ENCODE data around the gene PLCH2.
"Not testable (repeated sequence)": the region's sequence is repeated elsewhere in the genome, so short reads cannot be mapped to it uniquely, and the experiment has no call there.

Gene PLCH2

GRCh38 chr1:2455757-2456156 is 20.3 kb upstream of the PLCH2 start:
- H3K27me3 ChIP-seq (ENCODE audit: insufficient read depth, low read length, poor library complexity, severe bottlenecking) = no peaks in the 10 kb centered on the region
- no peaks in the 10 kb centered on the region for H3K9me2 ChIP-seq (replicated peaks; ENCODE audit: low read depth, low read length)
- H3K9ac ChIP-seq (ENCODE audit: low read depth, low read length, poor library complexity, severe bottlenecking) = no peak overlapping the region
- H3K4me2 ChIP-seq (ENCODE audit: low read depth, low read length, poor library complexity, severe bottlenecking) = no peak overlapping the region
- no peaks in the 10 kb centered on the region for H4K20me1 ChIP-seq (ENCODE audit: insufficient read depth, low read length, poor library complexity, severe bottlenecking)
- no peak for TF ChIP-seq EZH2phosphoT487 (IDR thresholded peaks at IDR 0.05; ENCODE audit: borderline replicate concordance)
- TF ChIP-seq CTCF (conservative IDR thresholded peaks at IDR 0.05; ENCODE audit: low read length) = no peak
- H3K4me3 ChIP-seq (ENCODE audit: low read length, poor library complexity, severe bottlenecking) = no peak overlapping the region
- no peaks in the 10 kb centered on the region for H3F3A ChIP-seq (ENCODE audit: low read depth)
- H3K9me3 ChIP-seq (ENCODE audit: insufficient read depth, low read depth, low read length) = no peaks in the 10 kb centered on the region
- H2AFZ ChIP-seq (ENCODE audit: low read length) = no peak overlapping the region
- no peaks in the 10 kb centered on the region for H3K79me2 ChIP-seq (ENCODE audit: insufficient read depth, low read length)
- H3K36me3 ChIP-seq (ENCODE audit: insufficient read depth, low read length) = no peaks in the 10 kb centered on the region
- no peaks in the 10 kb centered on the region for H3K4me1 ChIP-seq (ENCODE audit: insufficient read depth, low read length, poor library complexity, severe bottlenecking)

DNA sequence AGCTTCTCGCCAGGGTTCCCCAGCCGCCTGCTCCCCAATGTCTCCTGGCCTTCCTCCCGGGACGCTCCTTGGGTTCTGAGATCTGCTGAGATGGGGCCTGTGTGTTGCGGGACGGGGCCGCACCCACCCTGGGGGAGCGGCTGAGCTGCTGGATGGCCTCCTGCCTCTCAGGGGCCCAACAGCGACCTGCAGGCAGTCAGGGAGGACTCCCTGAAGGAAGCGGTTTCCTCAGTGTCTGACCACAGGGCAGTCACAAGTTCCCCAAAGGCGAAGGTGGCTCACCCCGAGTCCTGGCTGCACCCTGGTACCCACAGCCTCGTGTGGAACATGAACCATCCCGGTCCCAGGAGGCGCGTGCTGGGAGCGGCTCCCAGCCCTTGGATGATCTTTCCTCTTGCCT is 18.6 kb upstream of the PLCH2 start:
- H3K79me2 ChIP-seq (ENCODE audit: insufficient read depth, low read length) = no peaks in the 10 kb centered on the region
- no peaks in the 10 kb centered on the region for H3K9me2 ChIP-seq (replicated peaks; ENCODE audit: low read depth, low read length)
- H3K4me3 ChIP-seq (ENCODE audit: low read length, poor library complexity, severe bottlenecking) = no peak overlapping the region
- no peaks in the 10 kb centered on the region for H4K20me1 ChIP-seq (ENCODE audit: insufficient read depth, low read length, poor library complexity, severe bottlenecking)
- no peaks in the 10 kb centered on the region for H3K27me3 ChIP-seq (ENCODE audit: insufficient read depth, low read length, poor library complexity, severe bottlenecking)
- H3F3A ChIP-seq (ENCODE audit: low read depth) = no peaks in the 10 kb centered on the region
- no peaks in the 10 kb centered on the region for H3K36me3 ChIP-seq (ENCODE audit: insufficient read depth, low read length)
- H3K4me1 ChIP-seq (ENCODE audit: insufficient read depth, low read length, poor library complexity, severe bottlenecking) = no peaks in the 10 kb centered on the region
- no peaks in the 10 kb centered on the region for H3K9me3 ChIP-seq (ENCODE audit: insufficient read depth, low read depth, low read length)
- no peak overlapping the region for H3K9ac ChIP-seq (ENCODE audit: low read depth, low read length, poor library complexity, severe bottlenecking)
- no peak overlapping the region for H3K4me2 ChIP-seq (ENCODE audit: low read depth, low read length, poor library complexity, severe bottlenecking)
- no peak overlapping the region for H2AFZ ChIP-seq (ENCODE audit: low read length)
- TF ChIP-seq CTCF (conservative IDR thresholded peaks at IDR 0.05; ENCODE audit: low read length) = no peak
- TF ChIP-seq EZH2phosphoT487 (IDR thresholded peaks at IDR 0.05; ENCODE audit: borderline replicate concordance) = no peak

GRCh38 chr1:2458687-2459086 is 17.4 kb upstream of the PLCH2 start:
- no peaks in the 10 kb centered on the region for H3K9me3 ChIP-seq (ENCODE audit: insufficient read depth, low read depth, low read length)
- H3K4me1 ChIP-seq (ENCODE audit: insufficient read depth, low read length, poor library complexity, severe bottlenecking) = no peaks in the 10 kb centered on the region
- no peak overlapping the region for H3K9ac ChIP-seq (ENCODE audit: low read depth, low read length, poor library complexity, severe bottlenecking)
- H4K20me1 ChIP-seq (ENCODE audit: insufficient read depth, low read length, poor library complexity, severe bottlenecking) = no peaks in the 10 kb centered on the region
- H3K36me3 ChIP-seq (ENCODE audit: insufficient read depth, low read length) = no peaks in the 10 kb centered on the region
- H3K9me2 ChIP-seq (replicated peaks; ENCODE audit: low read depth, low read length) = no peaks in the 10 kb centered on the region
- no peak overlapping the region for H3K4me2 ChIP-seq (ENCODE audit: low read depth, low read length, poor library complexity, severe bottlenecking)
- no peak overlapping the region for H2AFZ ChIP-seq (ENCODE audit: low read length)
- no peaks in the 10 kb centered on the region for H3K27me3 ChIP-seq (ENCODE audit: insufficient read depth, low read length, poor library complexity, severe bottlenecking)
- TF ChIP-seq EZH2phosphoT487 (IDR thresholded peaks at IDR 0.05; ENCODE audit: borderline replicate concordance) = no peak
- TF ChIP-seq CTCF (conservative IDR thresholded peaks at IDR 0.05; ENCODE audit: low read length) = no peak
- no peaks in the 10 kb centered on the region for H3F3A ChIP-seq (ENCODE audit: low read depth)
- no peak overlapping the region for H3K4me3 ChIP-seq (ENCODE audit: low read length, poor library complexity, severe bottlenecking)
- no peaks in the 10 kb centered on the region for H3K79me2 ChIP-seq (ENCODE audit: insufficient read depth, low read length)

DNA sequence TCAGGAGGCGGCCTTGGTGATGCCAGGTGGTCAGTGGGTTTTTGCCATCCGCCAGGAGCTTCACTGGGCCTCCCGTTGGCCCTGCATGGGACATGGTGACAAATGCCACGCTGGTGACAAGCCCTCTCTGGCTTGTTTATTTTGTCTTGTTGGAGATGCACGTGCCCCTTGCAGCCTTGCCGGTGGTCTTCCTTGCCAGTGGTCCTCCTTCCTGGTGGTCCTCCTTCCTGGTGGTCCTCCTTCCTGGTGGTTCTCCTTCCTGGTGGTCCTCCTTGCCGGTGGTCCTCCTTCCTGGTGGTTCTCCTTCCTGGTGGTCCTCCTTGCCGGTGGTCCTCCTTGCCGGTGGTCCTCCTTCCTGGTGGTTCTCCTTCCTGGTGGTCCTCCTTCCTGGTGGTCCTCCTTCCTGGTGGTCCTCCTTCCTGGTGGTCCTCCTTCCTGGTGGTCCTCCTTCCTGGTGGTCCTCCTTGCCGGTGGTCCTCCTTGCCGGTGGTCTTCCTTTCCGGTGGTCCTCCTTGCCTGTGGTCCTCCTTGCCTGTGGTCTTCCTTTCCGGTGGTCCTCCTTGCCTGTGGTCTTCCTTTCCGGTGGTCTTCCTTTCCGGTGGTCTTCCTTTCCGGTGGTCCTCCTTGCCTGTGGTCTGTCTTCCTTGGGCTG is 16.9 kb upstream of the PLCH2 start:
- H3K9me2 ChIP-seq (replicated peaks; ENCODE audit: low read depth, low read length); H4K20me1 ChIP-seq (ENCODE audit: insufficient read depth, low read length, poor library complexity, severe bottlenecking); H3K9ac ChIP-seq (ENCODE audit: low read depth, low read length, poor library complexity, severe bottlenecking); H3K4me2 ChIP-seq (ENCODE audit: low read depth, low read length, poor library complexity, severe bottlenecking); H3K9me3 ChIP-seq (ENCODE audit: insufficient read depth, low read depth, low read length); H3K36me3 ChIP-seq (ENCODE audit: insufficient read depth, low read length); H3K4me1 ChIP-seq (ENCODE audit: insufficient read depth, low read length, poor library complexity, severe bottlenecking); H3K27me3 ChIP-seq (ENCODE audit: insufficient read depth, low read length, poor library complexity, severe bottlenecking); H3K4me3 ChIP-seq (ENCODE audit: low read length, poor library complexity, severe bottlenecking); H3K79me2 ChIP-seq (ENCODE audit: insufficient read depth, low read length); H3F3A ChIP-seq (ENCODE audit: low read depth); H2AFZ ChIP-seq (ENCODE audit: low read length): not testable (repeated sequence)
